ENCODE data around the gene COL5A1.

- TF ChIP-seq CTCF (conservative IDR thresholded peaks at IDR 0.05 in 1 of 2, IDR thresholded peaks at IDR 0.05 in 1 of 2; ENCODE audit: low read depth in 1 of 2, low read length in 2 of 2) (no peak), EZH2 (IDR thresholded peaks at IDR 0.05; ENCODE audit: low read length, missing control alignments) (no peak)
These were observed 241.6 kb downstream of the COL5A1 start for GRCh38 chr9:134883040-134883782.

All from fibroblast of lung (primary cell).